A549 treated with DMSO at 1 μM for 4 hours (cell line): ENCODE measurements around the gene MSANTD3. TPM values are rescaled to one million over a fixed set of nuclear protein-coding genes. Genes with fewer than 3 reads are reported as not detected.

Source experiments
- total RNA-seq: library from RNA; stranded (reverse); fragments of 200-300 nt; extraction: Qiagen RNA extraction; gene quantifications from 5 replicates; pipeline ENCODE4 v1.2.3, GENCODE V29; 2022; ENCODE audit warnings: low read depth

The MSANTD3 gene
- 64.9 to 78.8 TPM (median 77.9 TPM) in 5 replicates for total RNA-seq

DNA sequence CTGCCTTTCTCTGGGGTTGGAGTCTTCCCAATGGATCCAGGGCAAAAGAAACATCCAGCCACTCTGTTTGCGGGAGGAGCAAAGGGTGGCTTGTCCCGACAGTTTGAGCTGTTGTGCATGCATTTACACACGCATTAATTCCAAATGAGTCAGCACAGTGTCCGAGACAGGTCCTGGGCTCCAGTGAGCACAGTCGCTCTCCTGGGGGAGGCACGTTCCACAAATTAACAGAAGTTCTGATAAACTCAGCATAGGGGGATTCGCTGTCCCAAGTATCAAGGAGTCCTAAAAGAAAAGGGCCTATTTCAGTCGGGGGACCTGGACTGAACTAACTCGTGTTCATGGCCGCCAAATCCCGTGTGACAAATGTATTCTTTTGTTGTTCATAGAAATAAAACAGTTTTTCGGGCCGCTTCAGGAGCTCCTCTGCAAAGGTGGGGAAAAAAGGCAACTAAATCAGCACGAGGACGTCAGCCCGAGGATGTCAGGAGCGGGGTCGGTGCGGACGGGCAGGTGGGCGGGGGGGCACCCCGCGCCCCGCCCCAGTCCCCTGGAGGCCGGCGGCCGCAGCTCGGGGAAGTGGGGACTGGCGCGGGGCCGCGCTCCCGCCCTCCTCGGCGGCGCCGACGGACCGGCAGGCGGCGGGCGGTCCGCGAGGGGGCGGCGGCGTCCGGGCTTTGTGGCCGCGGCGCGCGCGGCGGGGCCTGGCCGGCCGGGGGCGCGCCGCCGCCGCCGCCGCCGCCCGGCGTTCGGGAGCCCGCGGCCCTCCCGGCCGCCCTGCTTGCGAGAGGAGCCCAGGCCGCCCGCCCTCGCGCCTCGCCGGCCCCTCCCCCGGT is at the start of gene MSANTD3:
Gene MSANTD3, plus strand, starts transcription at position 614 of the 836 bp plus-strand sequence. CDS start 14,796 bp downstream, outside the sequence.

GRCh38 chr9:100472788-100473275 is 45.9 kb downstream of the MSANTD3 start, which contains the start of gene TMEFF1:
Gene TMEFF1 (plus strand): TSS chr9:100473149. CDS start chr9:100473545, 396 bp downstream.

Other genes starting within 250 kb of the MSANTD3 start
- 28.1 to 34.1 TPM (median 32.5 TPM) in 5 replicates for gene TEX10, start 74.2 kb upstream of the MSANTD3 start, total RNA-seq
- 0.69 to 1.5 TPM (median 1.1 TPM) in 5 replicates for gene TMEFF1, start 46.0 kb downstream of the MSANTD3 start, total RNA-seq
- 0.25 to 0.77 TPM (median 0.53 TPM) in 5 replicates for gene CAVIN4, start 150.9 kb downstream of the MSANTD3 start, total RNA-seq